ENCODE measurements around the gene NFIX. TPM values are rescaled to one million over a fixed set of nuclear protein-coding genes. Genes with fewer than 3 reads are reported as not detected.

Gene NFIX
- total RNA-seq, 1 donor from 2014 or later, result 123 TPM

- intact Hi-C loops (cut with DNase I), result no loop called here
- peak; percentile 84 for DNase-seq (ENCODE audit: low spot score)
These were observed 151.7 kb downstream of the NFIX start for GRCh38 chr19:13146763-13147563.

Other genes with a start within 250 kb of the NFIX start
- gene BEST2, start 243.7 kb upstream of the NFIX start, total RNA-seq, result not detected
- 101 TPM for gene HOOK2, start 219.9 kb upstream of the NFIX start, total RNA-seq
- gene JUNB, start 204.0 kb upstream of the NFIX start, total RNA-seq, result 97.7 TPM
- gene PRDX2, start 193.7 kb upstream of the NFIX start, total RNA-seq, result 595 TPM
- 0.94 TPM for gene THSD8, start 193.4 kb upstream of the NFIX start, total RNA-seq
- 4.4 TPM for gene RNASEH2A, start 188.9 kb upstream of the NFIX start, total RNA-seq
- gene RTBDN, start 160.9 kb upstream of the NFIX start, total RNA-seq, result not detected
- gene MAST1, start 157.0 kb upstream of the NFIX start, total RNA-seq, result 0.65 TPM
- gene DNASE2, start 114.0 kb upstream of the NFIX start, total RNA-seq, result 21.3 TPM
- 0.38 TPM for gene KLF1, start 108.3 kb upstream of the NFIX start, total RNA-seq
- gene GCDH, start 104.3 kb upstream of the NFIX start, total RNA-seq, result 33.2 TPM
- gene SYCE2, start 76.2 kb upstream of the NFIX start, total RNA-seq, result not detected
- 36.3 TPM for gene FARSA, start 61.8 kb upstream of the NFIX start, total RNA-seq
- 412 TPM for gene CALR, start 56.9 kb upstream of the NFIX start, total RNA-seq
- gene RAD23A, start 49.6 kb upstream of the NFIX start, total RNA-seq, result 143 TPM
- gene GADD45GIP1, start 38.3 kb upstream of the NFIX start, total RNA-seq, result 23.5 TPM
- 11.4 TPM for gene DAND5, start 25.9 kb upstream of the NFIX start, total RNA-seq
- 9.4 TPM for gene LYL1, start 107.4 kb downstream of the NFIX start, total RNA-seq
- 17.5 TPM for gene TRMT1, start 121.3 kb downstream of the NFIX start, total RNA-seq
- gene NACC1, start 122.8 kb downstream of the NFIX start, total RNA-seq, result 33.8 TPM
- 25.7 TPM for gene STX10, start 154.9 kb downstream of the NFIX start, total RNA-seq
- gene IER2, start 154.9 kb downstream of the NFIX start, total RNA-seq, result 28.4 TPM

Measured in cardiac septum (tissue), 1 donor.